HG03565 (cell line): ENCODE results near the gene TMEM232.
"Not testable (repeated sequence)": the region's sequence is repeated elsewhere in the genome, so short reads cannot be mapped to it uniquely, and the experiment has no call there.

ENCODE experiments used
- ATAC-seq: cut with Tn5 transposase; IDR thresholded peaks from one replicate; pipeline ENCODE4 v1.9.1; 2021; ENCODE audit warnings: mild to moderate bottlenecking, moderate library complexity; ENCODE audit not compliant: unreplicated experiment

Gene TMEM232

DNA sequence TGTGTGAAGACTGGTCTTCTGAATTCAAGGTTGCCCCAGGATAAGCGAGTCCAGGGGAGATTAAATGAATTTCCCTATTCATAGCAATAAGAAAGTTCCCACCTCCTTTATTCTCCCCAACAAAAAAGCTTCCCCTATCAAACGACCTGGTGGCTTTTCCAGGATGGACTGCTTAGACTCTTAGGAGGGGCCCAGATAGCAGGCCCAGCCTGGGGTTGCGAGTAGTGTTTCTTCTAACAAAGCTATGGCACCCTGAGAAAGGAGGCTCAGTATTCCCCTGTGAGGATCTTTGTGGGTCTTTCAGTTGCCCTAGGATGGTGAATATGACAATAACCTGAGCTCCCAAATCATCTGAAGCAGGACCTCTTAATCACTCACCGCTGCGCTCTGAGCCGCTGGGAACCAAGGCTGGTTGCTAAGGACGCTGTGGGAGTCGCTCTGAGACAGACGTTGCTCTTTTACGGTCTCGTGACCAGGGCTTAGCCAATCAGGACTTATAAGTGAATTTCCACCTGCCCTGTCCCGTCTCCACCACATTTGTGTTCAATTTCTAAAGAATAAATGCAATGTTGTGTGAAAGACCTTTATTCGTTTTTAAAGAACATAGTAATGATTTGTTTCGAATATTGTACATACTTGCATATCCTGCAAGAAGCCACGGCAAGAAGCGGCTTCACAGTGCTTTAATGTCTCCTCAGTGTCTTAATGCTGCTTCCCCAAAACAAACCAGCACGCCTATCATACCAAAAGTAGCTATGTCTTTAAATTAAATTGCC is at the start of gene TMEM232:
Gene TMEM232 (minus strand): TSS at position 423 of the 776 bp plus-strand sequence. CDS start 59,319 bp downstream, outside the sequence.
- peak; percentile 100 for ATAC-seq

DNA sequence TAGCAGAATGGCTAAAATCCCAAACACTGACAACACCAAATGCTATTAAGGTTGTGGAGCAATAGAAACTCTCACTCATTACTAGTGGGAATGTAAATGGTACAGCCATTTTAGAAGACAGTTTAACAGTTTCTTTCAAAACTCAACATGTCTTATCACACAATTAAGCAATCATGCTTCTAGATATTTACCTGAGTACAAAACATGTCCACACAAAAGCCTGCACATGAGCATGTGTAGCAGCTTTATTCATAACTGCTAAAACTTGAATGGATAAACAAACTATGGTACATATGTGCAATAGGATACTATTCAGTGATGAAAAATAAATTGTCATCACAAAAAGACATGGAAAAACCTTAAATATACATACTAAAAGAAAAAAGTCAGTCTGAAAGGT is 43.8 kb upstream of the TMEM232 start:
- no peak for ATAC-seq

DNA sequence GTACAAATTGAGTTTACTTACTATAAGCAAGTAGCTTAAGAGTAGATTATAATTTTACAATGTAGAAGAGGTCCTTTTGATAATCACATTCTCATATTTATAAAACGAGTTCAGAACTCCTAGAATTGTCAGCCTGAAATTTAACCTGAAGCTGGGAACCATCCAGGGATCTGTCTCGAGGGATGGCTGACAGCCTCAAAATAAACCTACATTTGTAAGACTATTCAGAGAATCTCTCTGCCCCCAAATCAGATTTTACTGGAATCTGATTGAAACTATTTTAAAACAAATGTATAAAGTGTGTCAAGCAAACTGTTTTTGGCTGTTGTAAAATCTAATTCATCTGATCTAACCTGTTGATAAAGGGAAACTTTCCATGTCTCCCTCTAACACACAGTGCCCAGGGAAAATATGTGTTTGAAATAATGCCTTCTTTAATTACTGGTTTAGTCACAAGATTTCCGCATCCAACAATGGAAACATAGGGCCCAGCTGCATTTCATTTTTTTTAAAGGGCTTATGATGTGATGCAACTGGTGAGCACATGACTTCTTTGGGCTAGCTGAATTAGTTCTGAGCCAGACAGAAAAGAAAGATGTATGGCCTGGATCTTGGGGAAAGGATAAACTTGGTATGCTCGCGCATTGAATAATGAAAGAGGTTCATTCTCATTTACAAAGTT is 42.7 kb upstream of the TMEM232 start:
- no peak for ATAC-seq

DNA sequence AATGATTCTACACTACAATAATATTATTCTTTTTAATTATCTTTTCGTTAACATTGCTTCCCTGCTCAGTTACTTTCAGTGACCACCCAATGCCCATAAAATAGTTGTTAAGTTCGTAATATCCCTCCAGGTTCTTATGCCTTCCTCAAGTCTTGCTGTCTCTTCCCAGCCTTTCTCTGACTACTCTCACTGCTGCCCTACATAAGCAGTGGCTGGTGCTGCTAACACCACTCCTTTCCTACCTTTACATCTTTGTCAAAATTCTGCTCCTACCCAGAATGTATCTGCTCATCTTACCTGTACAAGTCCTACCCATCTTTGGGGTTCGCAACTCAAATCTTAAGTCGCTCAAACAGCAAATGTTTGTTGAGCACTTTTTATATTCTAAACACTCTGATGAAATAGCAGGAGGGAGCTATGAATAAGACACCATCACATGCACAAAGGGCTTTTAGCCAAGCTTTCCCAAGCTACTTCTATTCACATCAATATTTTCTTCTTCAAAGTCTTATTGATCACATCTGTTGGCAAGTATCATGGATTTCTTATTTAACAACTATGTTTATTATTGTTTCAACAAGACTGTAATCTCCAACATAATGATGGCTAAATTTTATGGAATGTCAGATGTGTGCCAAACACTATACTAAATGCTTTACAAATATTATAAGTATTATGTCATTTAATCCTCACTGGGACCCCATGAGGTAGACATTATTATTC is 41.8 kb upstream of the TMEM232 start:
- ATAC-seq, result no peak

DNA sequence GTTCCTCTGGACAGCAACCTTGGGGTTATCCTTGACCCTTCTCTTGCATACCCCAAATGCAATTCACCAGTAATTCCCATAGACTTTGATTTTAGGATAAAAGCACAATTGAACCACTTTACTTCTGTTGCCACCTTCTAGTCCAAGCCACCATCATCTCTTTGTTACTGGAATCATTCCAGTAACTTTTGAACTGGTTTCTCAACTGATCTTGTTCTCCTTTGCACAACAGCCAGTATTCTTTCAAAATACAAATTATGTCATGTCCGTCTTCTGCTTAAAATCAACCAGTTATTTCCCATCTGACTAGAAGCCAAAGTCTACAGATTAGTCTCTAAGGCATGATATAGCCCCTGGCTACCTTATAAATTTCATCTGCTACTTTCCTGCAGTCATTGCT is 33.7 kb upstream of the TMEM232 start:
- no peak for ATAC-seq

GRCh38 chr5:110757118-110757729 is 30.8 kb upstream of the TMEM232 start:
- ATAC-seq, result no peak

GRCh38 chr5:110754181-110754580 is 27.7 kb upstream of the TMEM232 start:
- no peak for ATAC-seq

- ATAC-seq, result no peak
Measured at GRCh38 chr5:110753600-110753999, 27.1 kb upstream of the TMEM232 start.

DNA sequence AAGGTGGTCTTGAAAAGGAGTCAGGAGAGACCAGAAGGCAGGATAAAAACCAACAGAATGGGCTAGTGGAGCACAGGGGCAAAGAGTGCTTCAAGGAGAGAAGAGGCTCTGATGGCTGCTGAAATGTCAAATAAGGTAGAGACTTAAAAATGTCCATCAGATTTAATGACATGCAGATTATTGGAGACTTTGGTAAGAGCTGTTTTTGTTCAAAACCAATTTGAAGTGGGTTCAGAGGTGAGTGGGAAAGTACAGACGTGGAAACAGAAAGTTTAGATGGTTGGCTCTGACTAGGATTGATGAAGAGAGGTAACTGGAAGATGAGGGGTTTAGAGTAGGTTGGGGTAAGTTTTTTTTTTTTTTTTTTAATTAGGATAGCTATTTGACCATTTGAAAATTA is 26.5 kb upstream of the TMEM232 start:
- ATAC-seq, result no peak

- ATAC-seq, result peak; percentile 97
Measured at GRCh38 chr5:110751902-110752762, 25.7 kb upstream of the TMEM232 start.

DNA sequence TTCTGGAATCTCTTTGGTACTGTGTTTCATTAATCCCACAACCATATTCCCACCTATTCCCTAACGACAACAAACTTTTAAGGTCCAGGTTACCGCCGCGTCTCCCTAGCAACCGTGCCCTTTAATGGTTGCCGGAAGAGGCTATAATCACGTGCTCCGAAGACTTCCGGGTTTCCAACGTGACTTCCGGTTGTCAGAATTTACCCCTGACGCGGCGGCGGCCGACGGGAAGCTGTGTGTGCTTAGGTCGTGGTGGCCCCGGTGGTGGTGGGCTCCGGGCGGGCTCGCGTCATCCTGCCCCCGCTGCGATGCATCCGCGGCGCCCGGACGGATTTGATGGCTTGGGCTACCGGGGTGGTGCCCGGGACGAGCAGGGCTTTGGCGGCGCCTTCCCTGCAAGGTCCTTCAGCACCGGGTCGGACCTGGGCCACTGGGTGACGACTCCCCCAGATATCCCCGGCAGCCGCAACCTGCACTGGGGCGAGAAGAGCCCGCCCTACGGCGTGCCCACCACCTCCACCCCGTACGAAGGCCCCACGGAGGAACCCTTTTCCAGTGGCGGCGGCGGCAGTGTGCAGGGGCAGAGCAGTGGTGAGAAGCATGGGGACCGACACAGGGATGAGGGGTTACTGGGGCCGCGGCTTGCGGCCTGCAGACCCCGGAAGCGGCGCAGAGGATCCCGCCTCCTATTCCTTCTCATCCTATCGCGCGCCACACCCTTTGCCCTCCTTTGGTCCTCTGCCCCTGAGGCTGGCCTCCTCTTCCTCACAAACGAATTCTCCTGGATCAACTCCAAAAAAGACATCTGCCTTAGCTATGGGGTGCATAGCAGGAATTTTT is 12.6 kb upstream of the TMEM232 start, which contains the start of gene SLC25A46:
Gene SLC25A46 (plus strand): TSS at position 196 of the 840 bp plus-strand sequence. CDS start 113 bp downstream, at position 309.
- peak; percentile 94 for ATAC-seq

- peak; percentile 40 for ATAC-seq
Measured at GRCh38 chr5:110738503-110738811, 12.0 kb upstream of the TMEM232 start.

GRCh38 chr5:110736753-110737152 is 10.3 kb upstream of the TMEM232 start:
- ATAC-seq, result no peak

DNA sequence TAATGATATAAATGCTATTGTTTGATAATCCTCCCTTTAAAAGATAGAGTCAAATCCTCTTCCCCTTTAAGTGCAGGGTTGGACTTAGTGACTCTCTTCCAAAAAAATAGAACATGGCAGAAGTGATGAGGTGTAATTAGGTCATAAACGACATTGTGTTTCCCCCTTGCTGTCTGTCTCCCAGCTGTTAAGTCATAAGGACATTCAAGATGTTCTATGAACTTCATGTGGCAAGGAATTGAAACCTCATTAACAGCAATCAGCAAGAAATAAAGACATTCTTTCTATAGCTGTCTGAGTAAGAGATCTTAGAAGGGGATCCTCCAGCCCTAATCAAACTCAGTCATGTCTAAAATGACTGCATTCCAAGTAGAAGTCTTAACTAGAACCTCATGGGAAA is 9.1 kb upstream of the TMEM232 start:
- ATAC-seq, result no peak

- no peak for ATAC-seq
Measured at GRCh38 chr5:110734101-110734500, 7.6 kb upstream of the TMEM232 start.

GRCh38 chr5:110731499-110731898 is 5.0 kb upstream of the TMEM232 start:
- ATAC-seq, result not testable (repeated sequence)

DNA sequence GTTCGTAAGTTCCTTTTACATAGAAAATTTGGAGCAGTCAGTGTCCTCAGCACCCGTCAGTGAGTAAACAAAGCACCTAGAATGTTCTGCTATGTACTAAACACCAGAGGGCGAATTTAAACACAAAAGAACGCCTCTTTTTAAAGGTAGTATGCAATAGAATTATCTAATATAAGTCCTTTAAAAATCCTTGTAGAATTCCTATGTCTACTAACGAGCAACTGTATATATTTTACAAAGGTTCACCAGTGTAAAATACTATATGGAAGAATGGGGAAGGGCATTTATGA is 499 bp upstream of the TMEM232 start:
- peak; percentile 27 for ATAC-seq

GRCh38 chr5:110718311-110718710 is 8.2 kb downstream of the TMEM232 start:
- ATAC-seq, result no peak
